KG1 (cell line): Measurements from ENCODE around the gene LRRC73.
"Not testable (repeated sequence)": the region's sequence is repeated elsewhere in the genome, so short reads cannot be mapped to it uniquely, and the experiment has no call there.

ENCODE experiments used
- DNase-seq: peaks from one replicate; lab custom pipeline; 2025; lab: John Stamatoyannopoulos, UW

LRRC73 gene

GRCh38 chr6:43492673-43493072 is 17.5 kb downstream of the LRRC73 start:
- DNase-seq, result no peak

DNA sequence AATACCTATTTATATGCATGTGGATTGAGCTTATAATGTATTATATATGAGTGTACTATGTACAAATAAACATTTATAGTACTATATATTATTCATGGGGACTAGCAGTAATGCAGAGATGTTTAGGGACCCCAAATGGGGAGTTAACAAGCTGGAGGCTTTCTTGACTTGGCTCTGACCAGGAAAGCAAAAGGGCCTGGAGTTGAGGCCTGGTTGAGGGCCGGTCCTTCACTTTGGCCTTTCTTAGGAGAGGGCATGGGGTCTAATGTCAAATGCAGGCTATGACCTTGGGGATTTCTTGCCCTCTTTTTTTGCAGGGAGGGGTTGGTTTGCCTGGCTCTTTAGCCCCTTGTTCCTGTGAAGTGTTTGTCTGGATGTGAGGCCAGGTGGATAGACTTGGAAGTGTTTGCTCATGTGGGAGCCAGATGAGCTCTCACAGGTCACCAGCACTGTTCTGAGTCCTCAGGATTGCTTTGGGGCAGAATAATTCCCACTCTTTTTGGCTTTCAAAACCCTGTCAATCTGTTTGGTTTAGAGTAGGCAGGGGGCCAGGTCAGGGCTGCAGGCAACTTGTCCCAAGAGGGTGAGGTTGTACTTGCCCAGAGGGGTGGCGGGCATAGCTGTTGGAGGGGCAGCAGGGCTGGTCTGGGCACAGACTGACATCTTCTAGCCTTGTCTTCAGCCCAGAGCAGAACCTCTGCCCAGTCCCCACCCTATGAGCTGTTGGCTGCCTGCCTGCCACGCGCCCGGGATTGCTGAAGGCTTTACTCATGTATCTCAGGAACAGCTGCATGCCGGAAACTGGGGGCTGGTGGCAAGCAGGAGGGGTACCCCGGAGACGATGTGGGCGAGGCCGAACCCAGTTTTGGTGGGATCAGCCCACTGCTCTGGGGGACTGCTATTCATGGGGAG is 18.1 kb downstream of the LRRC73 start:
- no peak for DNase-seq

DNA sequence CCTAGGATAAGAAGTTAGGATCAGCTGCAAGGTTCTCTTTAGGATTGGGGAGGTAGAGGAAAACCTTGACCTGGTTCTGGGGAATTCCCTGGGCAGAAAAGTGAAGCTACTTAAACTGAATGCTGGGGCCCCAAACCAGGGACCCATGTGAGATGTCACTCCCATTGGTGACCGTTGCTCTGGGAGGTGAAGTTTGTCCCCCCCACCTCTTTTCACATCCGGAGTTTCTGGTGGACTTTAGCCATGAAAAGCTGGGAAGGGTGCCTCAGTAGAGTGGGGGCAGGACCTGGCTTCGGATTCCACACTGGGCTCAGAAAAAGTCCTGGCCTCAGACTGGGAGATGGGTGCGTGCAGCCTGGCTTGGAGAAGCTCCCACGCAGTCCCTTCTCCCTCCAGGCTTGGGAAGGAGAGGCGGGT is 19.6 kb downstream of the LRRC73 start:
- no peak for DNase-seq

DNA sequence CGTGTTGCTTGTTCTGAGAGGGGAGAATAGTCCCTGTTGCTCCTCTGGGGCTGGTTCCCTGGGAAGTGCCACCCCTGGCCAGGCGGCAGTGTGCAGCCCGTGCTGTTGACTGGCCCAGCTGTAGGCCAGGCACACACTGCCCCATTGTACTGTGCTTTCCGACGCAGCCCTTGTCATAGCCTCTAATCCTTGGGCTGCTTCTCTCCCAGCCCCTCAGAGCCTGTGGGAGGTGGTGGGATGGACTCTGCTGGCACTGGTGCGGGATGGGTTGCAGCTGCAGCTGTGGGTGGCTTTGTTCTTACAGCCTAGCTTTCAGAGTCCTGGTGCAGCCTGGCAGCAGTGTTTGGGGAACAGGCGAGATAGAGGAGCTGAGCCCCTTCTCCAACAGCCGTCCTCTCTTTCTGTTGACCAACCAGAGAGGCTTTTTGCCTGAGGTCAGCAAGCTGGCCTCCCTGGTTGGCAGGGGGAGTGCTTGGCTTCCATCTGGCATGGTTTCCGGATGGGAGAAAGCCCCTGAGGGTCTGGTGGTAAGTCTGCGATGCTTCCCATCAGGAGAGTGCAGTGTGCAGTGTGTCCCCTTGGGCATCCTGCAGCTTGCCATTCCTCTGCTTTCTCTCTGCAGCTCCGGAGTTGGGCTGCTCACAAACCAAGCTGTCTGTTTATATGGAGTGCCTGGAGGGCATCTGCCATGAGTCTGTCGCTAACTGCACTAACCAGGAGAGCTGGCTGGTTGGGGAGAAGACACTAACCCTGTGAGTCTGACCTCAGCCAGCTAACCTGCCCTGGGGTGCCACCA is 20.7 kb downstream of the LRRC73 start:
- DNase-seq, result no peak

DNA sequence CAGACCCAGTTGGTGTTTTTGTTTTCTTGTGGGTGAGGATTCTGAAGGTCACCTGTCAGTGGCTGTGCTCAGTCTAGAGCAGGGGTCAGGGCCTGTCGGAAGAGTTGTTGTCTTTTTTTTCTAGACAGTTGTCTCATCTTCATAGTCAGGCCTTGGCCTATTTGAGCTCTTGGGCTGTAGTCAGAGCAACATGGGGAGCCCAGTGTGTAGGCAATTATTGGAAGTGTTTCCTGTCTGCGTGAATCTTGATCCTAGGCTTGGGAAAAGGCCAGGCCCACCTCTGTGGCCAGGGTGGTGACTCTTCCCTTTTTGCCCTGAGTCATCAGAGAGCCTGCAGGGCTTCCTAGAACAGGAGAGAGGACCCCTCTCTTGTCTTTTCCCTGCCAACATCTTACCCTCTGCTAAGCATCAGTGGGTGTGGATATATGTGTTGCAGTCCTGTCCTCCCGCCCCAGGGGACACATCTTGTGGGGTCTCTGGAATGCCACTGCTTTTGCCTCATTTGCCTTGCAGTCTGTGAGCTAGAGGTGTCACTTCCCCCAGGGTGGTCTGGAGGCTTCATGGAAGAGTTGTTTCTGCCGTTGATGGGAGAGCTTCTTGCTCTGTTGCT is 21.4 kb downstream of the LRRC73 start:
- DNase-seq, result no peak

- no peak for DNase-seq
These were observed 28.4 kb downstream of the LRRC73 start for GRCh38 chr6:43481591-43482236.

GRCh38 chr6:43481075-43481474 is 29.1 kb downstream of the LRRC73 start:
- no peak for DNase-seq

DNA sequence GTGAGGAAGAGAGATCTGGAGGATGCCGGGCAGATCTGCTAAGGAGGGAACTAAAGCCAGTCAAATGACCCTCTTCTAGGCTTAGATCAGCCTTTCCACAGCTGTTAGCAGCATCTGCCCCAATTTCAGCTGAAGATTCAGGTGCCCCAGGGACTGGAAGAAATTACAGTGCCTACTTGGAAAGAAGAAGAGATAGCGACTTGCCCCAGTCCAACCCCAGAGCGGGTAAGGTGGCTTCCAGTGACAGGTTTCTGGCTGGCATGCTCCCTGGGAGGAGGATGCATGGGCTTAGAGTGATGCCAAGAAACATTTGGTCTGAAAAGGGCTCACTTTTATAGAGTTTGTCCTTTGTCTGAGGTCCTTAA is 32.2 kb downstream of the LRRC73 start:
- DNase-seq, result no peak

- DNase-seq, result peak; percentile 72
These were observed 32.7 kb downstream of the LRRC73 start, which contains the start of gene TJAP1 for GRCh38 chr6:43477235-43478007. TJAP1 (plus strand) TSS chr6:43477570; CDS start chr6:43499002, 21,432 bp downstream.

DNA sequence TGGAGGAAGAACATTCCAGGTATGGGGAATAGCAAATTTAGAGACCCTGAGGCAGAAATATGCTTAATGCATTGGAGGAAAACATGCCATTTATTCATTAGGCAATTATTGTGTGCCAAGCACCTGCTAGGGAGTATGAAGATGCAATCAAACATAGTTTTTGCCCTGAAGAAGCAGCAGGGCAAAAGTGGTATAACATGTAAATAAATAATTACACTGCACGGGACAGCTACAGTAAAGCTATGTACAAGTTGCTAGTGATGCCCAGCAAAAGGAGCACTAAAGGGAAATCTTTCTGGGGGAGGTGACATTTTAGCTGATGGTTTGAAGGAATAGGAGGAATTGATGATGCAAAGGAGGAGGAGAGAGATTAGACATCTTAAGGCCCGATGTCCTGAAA is 33.4 kb downstream of the LRRC73 start:
- no peak for DNase-seq

GRCh38 chr6:43475516-43475915 is 34.6 kb downstream of the LRRC73 start:
- no peak for DNase-seq

GRCh38 chr6:43472515-43472914 is 37.6 kb downstream of the LRRC73 start:
- no peak for DNase-seq

DNA sequence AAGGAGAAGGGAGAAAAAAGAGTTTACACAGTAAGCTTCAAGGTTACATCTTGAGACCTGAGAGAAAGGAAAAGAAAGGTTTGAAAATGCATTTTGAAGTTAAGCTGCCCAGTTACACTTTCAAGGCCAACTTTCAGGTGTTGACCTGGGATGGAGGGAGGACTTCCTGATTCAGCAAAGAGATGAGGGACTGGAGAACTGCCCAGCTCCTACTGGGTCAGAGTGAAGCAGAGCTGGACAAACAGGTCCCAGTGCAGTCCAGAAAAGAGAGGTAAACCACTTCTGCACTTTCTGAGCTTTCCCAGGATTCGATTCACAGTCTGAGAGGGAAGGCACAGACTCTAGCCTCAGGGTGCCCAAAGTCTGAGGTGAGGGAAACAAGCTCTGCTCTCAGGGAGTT is 38.7 kb downstream of the LRRC73 start:
- DNase-seq, result no peak

GRCh38 chr6:43469947-43470346 is 40.2 kb downstream of the LRRC73 start:
- no peak for DNase-seq

GRCh38 chr6:43468748-43469681 is 41.1 kb downstream of the LRRC73 start:
- DNase-seq, result no peak

GRCh38 chr6:43468240-43468639 is 41.9 kb downstream of the LRRC73 start:
- DNase-seq, result no peak

- DNase-seq, result no peak
These were observed 42.4 kb downstream of the LRRC73 start for GRCh38 chr6:43467752-43468151.

DNA sequence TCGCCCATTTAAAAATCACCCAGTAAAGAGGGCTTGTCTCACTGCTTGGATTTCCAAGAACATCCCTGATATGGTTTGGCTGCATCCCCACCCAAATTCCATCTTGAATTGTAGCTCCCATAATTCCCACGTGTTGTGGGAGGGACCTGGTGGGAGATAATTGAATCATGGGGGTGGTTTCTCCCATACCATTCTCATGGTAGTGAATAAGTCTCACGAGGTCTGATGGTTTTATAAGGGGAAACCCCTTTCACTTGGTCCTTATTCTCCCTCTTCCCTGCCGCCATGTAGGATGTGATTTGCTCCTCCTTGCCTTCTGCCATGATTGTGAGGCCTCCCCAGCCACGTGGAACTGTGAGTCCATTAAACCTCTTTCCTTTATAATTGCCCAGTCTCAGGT is 42.9 kb downstream of the LRRC73 start:
- DNase-seq, result not testable (repeated sequence)

GRCh38 chr6:43465948-43466347 is 44.2 kb downstream of the LRRC73 start:
- DNase-seq, result no peak

GRCh38 chr6:43464337-43464736 is 45.8 kb downstream of the LRRC73 start:
- no peak for DNase-seq
